ENCODE results near the gene KCNQ1.

KCNQ1 gene

GRCh38 chr11:2460540-2461252 is 15.9 kb downstream of the KCNQ1 start:
- peaks cover 33 to 63% (median 49%) of the 10 kb centered on the region in 10 experiments for H3K4me1 ChIP-seq
- H4K20me1 ChIP-seq: peaks cover 30 to 76% (median 53%) of the 10 kb centered on the region in 11 experiments
- TF ChIP-seq Cebpa-rat (IDR thresholded peaks at IDR 0.05): no peak
- H3K9me3 ChIP-seq (replicated peaks in 1 of 11): peaks cover 0 to 3% (median 1%) of the 10 kb centered on the region in 11 experiments; a peak in 2 of 22 replicates
- no peak overlapping the region; a peak in 1 of 22 replicates for H3K9ac ChIP-seq
- no peak overlapping the region for H3K27ac ChIP-seq
- peaks cover 0 to 19% (median 5%) of the 10 kb centered on the region in 11 experiments; a peak in 12 of 22 replicates for H3K27me3 ChIP-seq
- no peak overlapping the region for H3K4me3 ChIP-seq
- H3K4me2 ChIP-seq: peak overlapping the region in 1 of 11 experiments; percentile 82; a peak in 1 of 22 replicates
- H3K36me3 ChIP-seq: no peaks in the 10 kb centered on the region

DNA sequence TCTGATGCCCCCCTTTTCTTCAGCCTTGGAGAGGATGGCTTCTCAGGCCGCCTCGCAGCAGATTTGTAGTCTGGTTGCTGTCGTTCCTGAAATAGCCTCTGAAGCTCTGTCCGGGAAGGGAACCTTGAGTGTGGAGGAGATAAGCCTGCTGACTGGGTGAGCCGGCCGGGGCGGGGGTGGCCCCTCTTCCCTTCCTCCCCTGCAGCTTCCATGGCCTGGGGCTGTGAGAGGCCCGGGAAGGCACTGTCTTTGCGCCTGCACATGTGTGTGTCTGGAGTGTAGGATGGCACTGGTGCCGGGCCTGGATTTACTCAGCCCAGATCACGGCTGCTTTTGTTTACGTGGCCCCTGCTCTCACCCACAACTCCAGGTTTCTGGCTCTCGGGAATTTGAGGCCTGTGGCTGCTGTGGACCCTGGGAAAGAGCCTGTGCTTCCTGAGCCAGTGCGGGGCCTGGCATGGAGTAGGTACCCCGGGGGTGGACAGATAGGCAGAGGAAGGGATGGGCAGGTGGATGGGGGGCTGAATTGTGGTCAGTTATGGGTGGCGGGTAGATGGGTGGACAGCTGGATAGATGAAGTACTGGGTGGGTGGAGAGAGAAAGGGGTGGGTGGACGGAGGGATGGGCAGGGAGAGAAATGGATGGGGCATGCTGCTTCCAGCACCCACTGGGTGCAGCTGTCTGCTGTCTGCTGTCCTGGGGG is 16.6 kb downstream of the KCNQ1 start:
- peak overlapping the region in 4 of 11 experiments; percentile 81 to 82 (median 82); a peak in 7 of 22 replicates for H3K4me2 ChIP-seq
- peaks cover 0 to 26% (median 12%) of the 10 kb centered on the region in 11 experiments; a peak in 15 of 22 replicates for H3K27me3 ChIP-seq
- H3K9me3 ChIP-seq (replicated peaks in 1 of 11): no peaks in the 10 kb centered on the region
- no peak overlapping the region for H3K4me3 ChIP-seq
- H4K20me1 ChIP-seq: peaks cover 37 to 83% (median 60%) of the 10 kb centered on the region in 11 experiments
- H3K4me1 ChIP-seq: peaks cover 40 to 70% (median 56%) of the 10 kb centered on the region in 10 experiments
- no peak overlapping the region; a peak in 1 of 22 replicates for H3K9ac ChIP-seq
- no peak overlapping the region for H3K27ac ChIP-seq
- no peak for TF ChIP-seq Cebpa-rat (IDR thresholded peaks at IDR 0.05)
- no peaks in the 10 kb centered on the region for H3K36me3 ChIP-seq

DNA sequence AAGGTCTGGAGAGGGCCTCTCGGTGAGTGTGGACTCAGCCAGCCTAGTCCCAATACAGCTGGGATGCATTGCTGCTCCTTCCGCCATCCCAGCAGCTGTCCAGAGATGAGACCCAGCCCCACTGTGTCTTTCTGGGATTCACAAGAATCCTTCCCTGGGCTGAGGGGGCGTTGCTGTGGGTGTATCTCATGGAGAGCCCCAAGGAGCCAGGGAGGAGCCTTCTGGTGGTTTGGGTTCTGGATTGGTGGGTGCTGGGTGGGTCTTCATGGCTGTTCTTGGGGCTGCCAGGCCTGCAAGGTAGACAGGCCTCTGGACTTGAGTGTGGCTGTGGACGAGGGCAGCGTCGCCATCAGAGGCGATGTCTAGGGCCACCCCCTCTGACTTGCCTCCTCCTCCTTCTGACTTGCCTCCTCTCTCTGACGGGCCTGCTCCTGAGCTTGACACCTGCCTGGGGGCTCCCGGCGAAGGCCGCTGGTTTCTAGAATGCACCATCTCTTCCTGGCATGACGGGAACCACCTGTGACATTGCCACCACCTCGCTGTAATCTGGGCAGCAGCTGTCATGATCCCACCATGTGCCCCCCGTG is 17.2 kb downstream of the KCNQ1 start:
- no peaks in the 10 kb centered on the region for H3K36me3 ChIP-seq
- H3K4me3 ChIP-seq: no peak overlapping the region
- H3K4me1 ChIP-seq: peaks cover 47 to 76% (median 63%) of the 10 kb centered on the region in 10 experiments
- H3K4me2 ChIP-seq: peak overlapping the region in 9 of 11 experiments; percentile 41 to 97 (median 81); a peak in 14 of 22 replicates
- peaks cover 0 to 29% (median 16%) of the 10 kb centered on the region in 11 experiments; a peak in 15 of 22 replicates for H3K27me3 ChIP-seq
- no peak for TF ChIP-seq Cebpa-rat (IDR thresholded peaks at IDR 0.05)
- peaks cover 44 to 89% (median 66%) of the 10 kb centered on the region in 11 experiments for H4K20me1 ChIP-seq
- H3K9me3 ChIP-seq (replicated peaks in 1 of 11): no peaks in the 10 kb centered on the region
- H3K9ac ChIP-seq: no peak overlapping the region
- H3K27ac ChIP-seq: no peak overlapping the region

DNA sequence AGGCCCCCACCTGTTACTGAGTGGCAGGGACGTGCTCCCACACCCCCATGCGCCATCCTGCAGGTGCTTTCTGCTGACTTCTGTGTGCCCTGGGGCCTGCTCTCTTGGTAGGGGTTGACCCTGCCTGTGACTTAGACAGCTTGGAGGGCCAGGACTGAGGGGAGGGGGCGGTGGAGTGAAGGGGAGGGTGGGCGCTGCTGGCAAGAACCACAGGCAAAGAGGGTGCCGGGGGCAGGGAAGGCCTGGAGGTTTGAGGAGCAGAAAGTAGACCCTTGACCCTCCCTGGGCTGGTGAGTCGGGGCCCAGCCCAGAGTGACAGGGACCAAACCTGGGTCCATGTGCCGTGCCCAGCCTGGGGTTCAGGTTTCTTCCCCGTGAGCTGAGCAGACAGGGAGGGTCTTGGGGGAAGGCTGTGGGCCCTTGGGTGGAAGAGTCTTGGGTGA is 17.8 kb downstream of the KCNQ1 start:
- H3K27ac ChIP-seq: no peak overlapping the region
- H4K20me1 ChIP-seq: peaks cover 49 to 94% (median 71%) of the 10 kb centered on the region in 11 experiments
- peaks cover 52 to 81% (median 68%) of the 10 kb centered on the region in 10 experiments for H3K4me1 ChIP-seq
- no peaks in the 10 kb centered on the region for H3K36me3 ChIP-seq
- peaks cover 0 to 30% (median 16%) of the 10 kb centered on the region in 11 experiments; a peak in 15 of 22 replicates for H3K27me3 ChIP-seq
- peak overlapping the region; percentile 41 to 97 (median 72); a peak in 20 of 22 replicates for H3K4me2 ChIP-seq
- H3K4me3 ChIP-seq: no peak overlapping the region
- no peak overlapping the region for H3K9ac ChIP-seq
- no peak for TF ChIP-seq Cebpa-rat (IDR thresholded peaks at IDR 0.05)
- H3K9me3 ChIP-seq (replicated peaks in 1 of 11): no peaks in the 10 kb centered on the region

DNA sequence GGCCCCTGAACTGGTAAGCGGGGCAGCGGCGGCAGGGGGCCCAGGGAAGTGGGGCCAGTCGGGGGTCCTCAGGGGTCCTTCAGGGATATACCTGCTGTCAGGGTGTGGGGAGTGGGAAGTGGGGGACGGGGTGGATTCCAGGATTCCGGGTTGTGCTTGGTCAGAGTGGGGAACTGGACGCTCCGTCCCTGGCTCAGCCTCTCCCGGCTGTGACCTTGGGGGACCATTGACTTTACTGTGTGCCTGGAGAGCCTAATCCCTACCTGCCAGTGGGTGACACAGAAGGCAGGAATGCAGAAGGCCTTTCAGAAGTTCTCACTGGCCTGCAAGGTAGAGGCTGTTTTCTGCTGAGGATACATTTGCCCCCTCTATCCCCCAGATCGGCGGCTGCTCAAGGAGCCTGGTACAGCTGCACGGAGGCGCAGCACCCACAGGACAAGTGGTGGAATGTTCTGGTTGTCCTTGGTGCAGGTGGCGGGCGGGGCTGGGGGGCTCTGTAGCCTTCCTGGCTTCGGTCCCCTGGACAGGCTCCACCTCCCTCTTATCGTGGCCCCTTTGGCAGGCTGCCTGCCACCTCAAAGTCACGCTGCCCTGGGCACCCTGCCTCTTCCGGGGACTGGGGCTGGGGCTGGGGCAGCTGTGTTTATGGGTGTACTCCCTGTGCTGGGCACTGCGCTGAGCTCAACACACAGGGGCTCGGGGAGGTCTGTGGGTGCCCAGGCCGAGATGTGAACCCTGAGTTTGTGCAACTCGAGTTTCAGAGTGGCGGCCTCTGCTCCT is 18.4 kb downstream of the KCNQ1 start:
- no peak overlapping the region for H3K27ac ChIP-seq
- peak overlapping the region; percentile 41 to 97 (median 72) for H3K4me2 ChIP-seq
- H3K4me1 ChIP-seq: peaks cover 58 to 88% (median 74%) of the 10 kb centered on the region in 10 experiments
- no peaks in the 10 kb centered on the region for H3K9me3 ChIP-seq (replicated peaks in 1 of 11)
- H3K36me3 ChIP-seq: no peaks in the 10 kb centered on the region
- H3K9ac ChIP-seq: peak overlapping the region in 2 of 11 experiments; percentile 39 to 44; a peak in 3 of 22 replicates
- no peak for TF ChIP-seq Cebpa-rat (IDR thresholded peaks at IDR 0.05)
- peaks cover 55 to 97% (median 77%) of the 10 kb centered on the region in 11 experiments for H4K20me1 ChIP-seq
- peaks cover 5 to 36% (median 19%) of the 10 kb centered on the region in 11 experiments; a peak in 20 of 22 replicates for H3K27me3 ChIP-seq
- no peak overlapping the region for H3K4me3 ChIP-seq

DNA sequence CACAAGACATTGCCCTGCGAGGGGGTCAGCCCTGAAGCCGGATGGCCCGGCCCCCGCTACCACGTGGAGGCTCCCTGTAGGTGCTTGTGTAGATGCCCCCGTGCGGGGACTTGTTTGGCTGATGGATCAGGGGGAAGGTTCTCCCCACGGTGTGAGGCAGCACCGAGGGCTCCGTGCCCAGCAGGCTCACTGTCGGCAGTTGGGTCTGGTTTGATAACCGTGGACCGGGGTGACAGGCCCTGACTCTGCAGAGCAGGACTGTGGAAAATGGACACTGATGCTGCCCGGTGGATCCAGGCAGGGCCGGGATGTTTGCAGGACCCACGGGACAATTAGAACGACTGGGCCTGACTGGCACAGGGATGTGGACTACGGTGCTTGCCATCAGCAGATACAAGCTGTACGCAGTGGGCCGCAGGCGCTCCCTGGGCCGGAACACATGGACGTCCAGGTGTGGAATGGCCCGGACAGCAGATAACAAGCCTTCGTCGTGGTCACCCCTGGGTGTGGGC is 19.0 kb downstream of the KCNQ1 start:
- Histone ChIP-seq H3K27me3 (peaks cover 12 to 43% (median 25%) of the 10 kb centered on the region in 11 experiments; a peak in 21 of 22 replicates), H3K9me3 (replicated peaks in 1 of 11) (no peaks in the 10 kb centered on the region), H3K36me3 (no peaks in the 10 kb centered on the region), H3K4me1 (peaks cover 63 to 94% (median 80%) of the 10 kb centered on the region in 10 experiments), H3K4me2 (peak overlapping the region; percentile 41 to 97 (median 72)), H3K27ac (no peak overlapping the region), H4K20me1 (peaks cover 61 to 99% (median 83%) of the 10 kb centered on the region in 11 experiments), H3K4me3 (no peak overlapping the region), H3K9ac (peak overlapping the region in 1 of 11 experiments; percentile 39; a peak in 2 of 22 replicates)
- no peak for TF ChIP-seq Cebpa-rat (IDR thresholded peaks at IDR 0.05)

DNA sequence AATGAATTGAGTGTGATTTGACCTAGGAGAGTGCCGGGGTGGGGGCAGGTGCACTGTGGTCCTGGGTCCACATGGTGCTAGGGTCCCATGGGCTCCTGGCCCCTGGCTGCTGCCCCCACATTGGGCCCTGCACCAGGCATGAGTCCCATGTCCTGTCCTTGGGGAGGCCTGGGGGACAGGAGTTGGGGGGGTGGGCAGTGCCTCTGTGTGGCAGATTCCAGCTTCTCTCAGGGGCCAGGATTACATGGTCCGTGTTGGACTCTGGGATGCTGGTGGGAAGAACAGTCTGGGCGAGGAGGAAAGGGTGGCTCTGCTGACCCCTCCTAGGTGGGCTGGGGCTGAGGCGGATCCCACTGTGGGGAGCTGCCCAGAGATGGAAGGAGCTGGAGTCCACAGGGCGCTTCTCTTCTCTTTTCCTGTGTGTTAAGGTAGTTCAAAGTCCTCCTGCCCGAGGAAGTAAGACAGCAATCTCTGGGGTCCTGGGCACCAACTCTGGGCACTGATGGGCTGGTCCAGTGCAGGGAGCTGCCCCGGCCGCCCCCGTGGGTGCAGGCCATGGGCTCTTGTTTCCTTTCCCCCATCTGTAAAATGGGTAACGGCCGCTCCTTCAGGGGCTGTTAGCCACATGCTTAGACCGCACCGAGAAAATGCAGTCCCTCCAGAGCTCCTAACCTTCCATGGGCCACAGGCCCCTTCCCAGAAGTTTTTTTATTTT is 19.8 kb downstream of the KCNQ1 start:
- H3K9ac ChIP-seq: no peak overlapping the region
- no peak overlapping the region for H3K27ac ChIP-seq
- peaks cover 16 to 50% (median 32%) of the 10 kb centered on the region in 11 experiments for H3K27me3 ChIP-seq
- H3K4me3 ChIP-seq: no peak overlapping the region
- peaks cover 57 to 87% (median 75%) of the 10 kb centered on the region in 10 experiments for H3K4me1 ChIP-seq
- peak overlapping the region in 8 of 11 experiments; percentile 82 to 97 (median 92); a peak in 11 of 22 replicates for H3K4me2 ChIP-seq
- H3K36me3 ChIP-seq: no peaks in the 10 kb centered on the region
- H3K9me3 ChIP-seq (replicated peaks in 1 of 11): no peaks in the 10 kb centered on the region
- H4K20me1 ChIP-seq: peaks cover 57 to 100% (median 91%) of the 10 kb centered on the region in 11 experiments
- TF ChIP-seq Cebpa-rat (IDR thresholded peaks at IDR 0.05): no peak
